Effector memory CD4-positive, alpha-beta T cell (primary cell): Measurements from ENCODE around the gene PHLDA3.
"Not testable (repeated sequence)": the region's sequence is repeated elsewhere in the genome, so short reads cannot be mapped to it uniquely, and the experiment has no call there.

Source experiments
- DNase-seq, 3 donors: peaks; one replicate each; pipeline ENCODE4 v3.0.0-alpha.2; 2020
- H3K27ac ChIP-seq: 2 replicates; pipeline ENCODE4 v1.7.0; 2013; ENCODE audit warnings: mild to moderate bottlenecking, low read length, moderate library complexity; ENCODE audit not compliant: insufficient read depth, poor library complexity, severe bottlenecking
- H3K27me3 ChIP-seq: replicated peaks from 2 replicates; pipeline ENCODE4 v1.7.0; 2013; ENCODE audit warnings: mild to moderate bottlenecking, low read length; ENCODE audit not compliant: insufficient read depth, control insufficient read depth, poor library complexity, severe bottlenecking
- H3K36me3 ChIP-seq: 2 replicates; pipeline ENCODE4 v1.7.0; 2013; ENCODE audit warnings: mild to moderate bottlenecking, low read length, moderate library complexity; ENCODE audit not compliant: control insufficient read depth, insufficient read depth
- H3K4me1 ChIP-seq: 2 replicates; pipeline ENCODE4 v1.7.0; 2013; ENCODE audit warnings: low read length, mild to moderate bottlenecking; ENCODE audit not compliant: control insufficient read depth, insufficient read depth, poor library complexity, severe bottlenecking
- H3K4me3 ChIP-seq: 2 replicates; pipeline ENCODE4 v1.7.0; 2013; ENCODE audit warnings: low read length, low read depth, mild to moderate bottlenecking; ENCODE audit not compliant: insufficient read depth, poor library complexity, severe bottlenecking
- H3K9me3 ChIP-seq: 2 replicates; pipeline ENCODE4 v1.7.0; 2013; ENCODE audit warnings: mild to moderate bottlenecking, low read length, moderate library complexity; ENCODE audit not compliant: control insufficient read depth

Gene PHLDA3

GRCh38 chr1:201478666-201479065 lies 9.7 kb upstream of the PHLDA3 start:
- H3K27me3 ChIP-seq, H3K36me3 ChIP-seq, DNase-seq, H3K9me3 ChIP-seq, H3K4me3 ChIP-seq, H3K27ac ChIP-seq: not testable (repeated sequence)
- peaks cover 19% of the 10 kb centered on the region for H3K4me1 ChIP-seq

GRCh38 chr1:201476670-201477344 lies 7.8 kb upstream of the PHLDA3 start:
- peaks cover 4% of the 10 kb centered on the region for H3K27me3 ChIP-seq
- H3K4me1 ChIP-seq = peaks cover 14% of the 10 kb centered on the region
- no peak overlapping the region for H3K4me3 ChIP-seq
- no peaks in the 10 kb centered on the region for H3K9me3 ChIP-seq
- no peak for DNase-seq
- no peak overlapping the region for H3K27ac ChIP-seq
- H3K36me3 ChIP-seq = no peaks in the 10 kb centered on the region

GRCh38 chr1:201475915-201476669 lies 7.1 kb upstream of the PHLDA3 start:
- H3K4me1 ChIP-seq = peaks cover 8% of the 10 kb centered on the region
- no peak overlapping the region for H3K4me3 ChIP-seq
- no peaks in the 10 kb centered on the region for H3K36me3 ChIP-seq
- no peak overlapping the region for H3K27ac ChIP-seq
- no peaks in the 10 kb centered on the region for H3K9me3 ChIP-seq
- DNase-seq = no peak
- H3K27me3 ChIP-seq = no peaks in the 10 kb centered on the region

GRCh38 chr1:201475130-201475529 lies 6.1 kb upstream of the PHLDA3 start:
- no peaks in the 10 kb centered on the region for H3K36me3 ChIP-seq
- no peak overlapping the region for H3K27ac ChIP-seq
- no peaks in the 10 kb centered on the region for H3K9me3 ChIP-seq
- H3K4me3 ChIP-seq = no peak overlapping the region
- no peaks in the 10 kb centered on the region for H3K27me3 ChIP-seq
- no peak for DNase-seq
- no peaks in the 10 kb centered on the region for H3K4me1 ChIP-seq

GRCh38 chr1:201473296-201473695 lies 4.3 kb upstream of the PHLDA3 start:
- H3K36me3 ChIP-seq = no peaks in the 10 kb centered on the region
- no peaks in the 10 kb centered on the region for H3K9me3 ChIP-seq
- peaks cover 6% of the 10 kb centered on the region for H3K4me1 ChIP-seq
- no peak for DNase-seq
- no peaks in the 10 kb centered on the region for H3K27me3 ChIP-seq
- H3K4me3 ChIP-seq = no peak overlapping the region
- no peak overlapping the region for H3K27ac ChIP-seq

- not testable (repeated sequence) for H3K4me3 ChIP-seq, H3K27me3 ChIP-seq, DNase-seq, H3K9me3 ChIP-seq, H3K36me3 ChIP-seq, H3K27ac ChIP-seq
- H3K4me1 ChIP-seq = peaks cover 10% of the 10 kb centered on the region
These were observed 3.3 kb upstream of the PHLDA3 start for GRCh38 chr1:201472321-201472720.

- DNase-seq = no peak
- Histone ChIP-seq H3K36me3 (no peaks in the 10 kb centered on the region), H3K27ac (no peak overlapping the region), H3K9me3 (no peaks in the 10 kb centered on the region), H3K27me3 (no peaks in the 10 kb centered on the region), H3K4me3 (no peak overlapping the region), H3K4me1 (peaks cover 10% of the 10 kb centered on the region)
These were observed 2.8 kb upstream of the PHLDA3 start for GRCh38 chr1:201471772-201472171.

GRCh38 chr1:201470581-201470980 lies 1.6 kb upstream of the PHLDA3 start:
- H3K4me1 ChIP-seq = peaks cover 10% of the 10 kb centered on the region

GRCh38 chr1:201469645-201470074 lies 672 bp upstream of the PHLDA3 start:
- H3K27ac ChIP-seq = no peak overlapping the region
- H3K9me3 ChIP-seq = no peaks in the 10 kb centered on the region
- no peaks in the 10 kb centered on the region for H3K27me3 ChIP-seq
- no peak for DNase-seq
- peak overlapping the region; percentile 48 for H3K4me3 ChIP-seq
- no peaks in the 10 kb centered on the region for H3K36me3 ChIP-seq
- H3K4me1 ChIP-seq = peaks cover 10% of the 10 kb centered on the region

More at GRCh38 chr1:201470581-201470980, 1.6 kb upstream of the PHLDA3 start:
- no peak for DNase-seq
- Histone ChIP-seq H3K4me3 (no peak overlapping the region), H3K36me3 (no peaks in the 10 kb centered on the region), H3K9me3 (no peaks in the 10 kb centered on the region), H3K27ac (no peak overlapping the region), H3K27me3 (no peaks in the 10 kb centered on the region)

- Histone ChIP-seq H3K27ac (no peak overlapping the region), H3K4me3 (peak overlapping the region; percentile 48), H3K9me3 (no peaks in the 10 kb centered on the region), H3K27me3 (no peaks in the 10 kb centered on the region), H3K4me1 (peaks cover 10% of the 10 kb centered on the region), H3K36me3 (no peaks in the 10 kb centered on the region)
- no peak for DNase-seq
These were observed 516 bp downstream of the PHLDA3 start for GRCh38 chr1:201468501-201468843.
